Adrenal gland (tissue), 12 donors: ENCODE data around the gene LOXL1. TPM values are rescaled to one million over a fixed set of nuclear protein-coding genes. Genes with fewer than 3 reads are reported as not detected.

Source experiments
- DNase-seq, 7 donors: peaks; one replicate each; pipeline ENCODE4 v3.0.0-alpha.2; 2019 to 2020
- H3K27ac ChIP-seq, 5 donors: fragments of 200-600 bp; sonication (generic) in 4 of 5; 1 replicate in 3 of 5; 2 replicates in 2 of 5; pipeline versions ENCODE4 v1.5.1 to v1.8.0; 2016 to 2020; ENCODE audit warnings: mild to moderate bottlenecking in 1 of 5
- H3K27me3 ChIP-seq: fragments of 200-600 bp; 2 replicates; pipeline ENCODE4 v1.8.0; 2021
- H3K36me3 ChIP-seq, 2 donors: fragments of 200-600 bp; replicated peaks in 1 of 2; 1 replicate in 1 of 2; 2 replicates in 1 of 2; pipeline versions ENCODE4 v1.5.1 to v1.8.0; 2018 to 2022
- H3K4me1 ChIP-seq, 2 donors: fragments of 200-600 bp; replicated peaks in 1 of 2; 1 replicate in 1 of 2; 2 replicates in 1 of 2; pipeline versions ENCODE4 v1.5.1 to v1.8.0; 2018 to 2021
- H3K4me3 ChIP-seq, 4 donors: fragments of 200-600 bp; sonication (generic) in 3 of 4; one replicate each; pipeline ENCODE4 v1.5.1; 2016 to 2018
- H3K9me3 ChIP-seq, 3 donors: fragments of 200-600 bp; sonication (generic) in 1 of 3; replicated peaks in 1 of 3; 1 replicate in 2 of 3; 2 replicates in 1 of 3; pipeline versions ENCODE4 v1.5.1 to v1.8.0; 2016 to 2021
- CTCF ChIP-seq, 6 experiments: fragments of 450-650 bp in 4 of 6; fragments of 200-600 bp in 2 of 6; sonication (generic) in 1 of 6; IDR thresholded peaks; 1 replicate in 5 of 6; 2 replicates in 1 of 6; pipeline versions ENCODE4 v1.5.1 to v1.8.0; 2016 to 2021; ENCODE audit warnings: antibody characterized with exemption in 6 of 6, mild to moderate bottlenecking in 2 of 6, moderate library complexity in 1 of 6
- POLR2A ChIP-seq, 2 donors: fragments of 450-650 bp; IDR thresholded peaks; one replicate each; pipeline ENCODE4 v1.6.1; 2017; ENCODE audit warnings: antibody characterized with exemption in 2 of 2, mild to moderate bottlenecking in 2 of 2, moderate library complexity in 1 of 2
- WGBS, 4 donors: extraction: QIAGEN DNeasy Blood & Tissue Kit in 2 of 4; methylation state at CpG; one replicate each; pipeline versions ENCODE4 v1.1.5 to v1.1.7; 2013 to 2017; 5-methylcytosine and 5-hydroxymethylcytosine counted together
- intact Hi-C, 2 donors: fragments of 100-400 bp; cut with DNase I; formaldehyde crosslinking; loops; one replicate each; pipeline versions ENCODE4 v1.14.1 to v1.15.0; 2022 to 2023
- polyA plus RNA-seq, 3 donors: library from polyadenylated mRNA; stranded (reverse); fragments of 200-250 nt in 2 of 3; fragments of 350-450 nt in 1 of 3; fragmentation: Illumina TruSeq in 1 of 3; extraction: RNeasy Lipid Tissue Mini Kit (QIAGEN cat#74804) in 1 of 3; gene quantifications; one replicate each; pipeline ENCODE4 v1.2.3, GENCODE V29; 2013 to 2014
- total RNA-seq, 9 donors: library from RNA; depleted of rRNA in 4 of 9; stranded (reverse); fragments of >200 nt in 4 of 9; fragments of 120-200 nt in 1 of 9; fragmentation: NEBNext Ultra II Directional in 1 of 9; extraction: Animal tissue kit (Norgen Biotek cat#: 25700) in 1 of 9; gene quantifications; one replicate each; pipeline versions ENCODE4 v1.1.0 to v1.2.4, GENCODE V29; 2013 to 2023
- donor health status: healthy with polysubstance abuse.
- donor health status: Bipolar disorder and iron deficiency.
- donor health status: DM: yes; HTN: yes; CAD: no.
- donor health status: DM: no; HTN: no; CAD: no.
- donor health status: DM: no; HTN: no; CAD: no.
- donor health status: DM: yes; HTN: yes; CAD: no.

The LOXL1 gene
- total and polyA plus RNA-seq, 12 donors, result 5.3 to 58.0 (median 10.9) TPM

- DNase-seq, result peak in 1 of 7 donors; percentile 3
- Histone ChIP-seq H3K36me3 (no peaks in the 10 kb centered on the region), H3K27me3 (no peaks in the 10 kb centered on the region), H3K4me1 (no peaks in the 10 kb centered on the region), H3K27ac (no peak overlapping the region), H3K9me3 (no peaks in the 10 kb centered on the region), H3K4me3 (no peak overlapping the region)
- WGBS, 4 donors, result 86 to 94% (median 90%) methylated on average over 7 of the region's 7 CpGs
- intact Hi-C loops, result no loop called here
- TF ChIP-seq CTCF (IDR thresholded peaks at IDR 0.05), result no peak
- TF ChIP-seq POLR2A (IDR thresholded peaks at IDR 0.05), result no peak
Observed at GRCh38 chr15:73901126-73901810, 25.0 kb upstream of the LOXL1 start.

GRCh38 chr15:73902121-73903020, 23.9 kb upstream of the LOXL1 start:
- TF ChIP-seq POLR2A (IDR thresholded peaks at IDR 0.05) (no peak), CTCF (IDR thresholded peaks at IDR 0.05) (no peak)
- intact Hi-C loops, result no loop called here
- Histone ChIP-seq H3K4me3 (no peak overlapping the region), H3K27me3 (no peaks in the 10 kb centered on the region), H3K9me3 (no peaks in the 10 kb centered on the region), H3K4me1 (no peaks in the 10 kb centered on the region), H3K27ac (no peak overlapping the region), H3K36me3 (no peaks in the 10 kb centered on the region)
- 67 to 81% (median 76%) methylated on average over 9 to 11 of the region's 11 CpGs for WGBS, 4 donors
- DNase-seq, result peak in 1 of 7 donors; percentile 1

- intact Hi-C loops, result no loop called here
- 83 to 89% (median 86%) methylated on average over 7 to 9 of the region's 9 CpGs for WGBS, 4 donors
- Histone ChIP-seq H3K27me3 (no peaks in the 10 kb centered on the region), H3K4me3 (no peak overlapping the region), H3K4me1 (no peaks in the 10 kb centered on the region), H3K27ac (no peak overlapping the region), H3K9me3 (no peaks in the 10 kb centered on the region), H3K36me3 (no peaks in the 10 kb centered on the region)
- TF ChIP-seq CTCF (IDR thresholded peaks at IDR 0.05) (no peak), POLR2A (IDR thresholded peaks at IDR 0.05) (no peak)
- no peak for DNase-seq
Observed at GRCh38 chr15:73904026-73904815, 22.0 kb upstream of the LOXL1 start.
